Sigmoid colon (tissue), 7 donors: ENCODE data around the gene LTB. TPM values are rescaled to one million over a fixed set of nuclear protein-coding genes. Genes with fewer than 3 reads are reported as not detected.
A peak's percentile ranks its signal among the peaks of the same experiment; 100 is the strongest.

Experiments
- DNase-seq: peaks from one replicate; pipeline ENCODE4 v3.0.0-alpha.2; 2019
- H3K27ac ChIP-seq, 4 donors: fragments of 200-600 bp; sonication (generic); one replicate each; pipeline ENCODE4 v1.5.1; 2016 to 2019; ENCODE audit warnings: mild to moderate bottlenecking in 1 of 4
- H3K27me3 ChIP-seq, 3 donors: fragments of 200-600 bp; sonication (generic); one replicate each; pipeline ENCODE4 v1.5.1; 2019; ENCODE audit warnings: mild to moderate bottlenecking in 1 of 3
- H3K36me3 ChIP-seq, 4 donors: fragments of 200-600 bp; sonication (generic); one replicate each; pipeline ENCODE4 v1.5.1; 2016 to 2019
- H3K4me1 ChIP-seq, 4 donors: fragments of 200-600 bp; sonication (generic); one replicate each; pipeline ENCODE4 v1.5.1; 2017 to 2019
- H3K4me3 ChIP-seq, 4 donors: fragments of 200-600 bp; sonication (generic); one replicate each; pipeline ENCODE4 v1.5.1; 2017 to 2019; ENCODE audit warnings: mild to moderate bottlenecking in 2 of 4, moderate library complexity in 1 of 4
- H3K9me3 ChIP-seq, 4 donors: fragments of 200-600 bp in 3 of 4; sonication (generic) in 3 of 4; one replicate each; pipeline versions ENCODE4 v1.5.1 to v1.6.1; 2013 to 2019
- EP300 ChIP-seq, 4 donors: sonication (generic); formaldehyde crosslinking; IDR thresholded peaks; one replicate each; pipeline ENCODE4 v1.6.1; 2017; ENCODE audit warnings: antibody characterized with exemption in 4 of 4
- POLR2A ChIP-seq, 2 donors: fragments of 450-650 bp; IDR thresholded peaks; one replicate each; pipeline ENCODE4 v1.6.1; 2016; ENCODE audit warnings: antibody characterized with exemption in 2 of 2, mild to moderate bottlenecking in 2 of 2, moderate library complexity in 2 of 2
- POLR2AphosphoS5 ChIP-seq, 4 donors: sonication (generic); formaldehyde crosslinking; IDR thresholded peaks; one replicate each; pipeline ENCODE4 v1.6.1; 2017; ENCODE audit warnings: antibody characterized with exemption in 4 of 4
- WGBS, 2 donors: extraction: QIAGEN DNeasy Blood & Tissue Kit; methylation state at CpG; one replicate each; pipeline ENCODE4 v1.1.7; 2013; 5-methylcytosine and 5-hydroxymethylcytosine counted together
- intact Hi-C: fragments of 100-400 bp; cut with DNase I; formaldehyde crosslinking; loops from one replicate; pipeline ENCODE4 v1.15.1; 2023
- polyA plus RNA-seq, 3 donors: library from polyadenylated mRNA; stranded (reverse); fragments of 200-250 nt; gene quantifications; one replicate each; pipeline ENCODE4 v1.2.3, GENCODE V29; 2013
- total RNA-seq, 4 donors: library from RNA; depleted of rRNA; stranded (reverse); fragments of >200 nt; gene quantifications; one replicate each; pipeline ENCODE4 v1.1.0, GENCODE V29; 2016
- TF ChIP-seq, protein P1 (sequence below), 4 experiments: fragments of 450-650 bp in 3 of 4; fragments of 200-600 bp in 1 of 4; IDR thresholded peaks; one replicate each; pipeline ENCODE4 v1.5.1; 2016 to 2019; ENCODE audit warnings: antibody characterized with exemption in 4 of 4, mild to moderate bottlenecking in 3 of 4, moderate library complexity in 2 of 4
- donor health status: healthy with polysubstance abuse.
- donor health status: Bipolar disorder and iron deficiency.
- donor health status: healthy.

LTB gene
- total and polyA plus RNA-seq, 7 donors: 0.66 to 90.8 (median 1.9) TPM; not detected in 2

DNA sequence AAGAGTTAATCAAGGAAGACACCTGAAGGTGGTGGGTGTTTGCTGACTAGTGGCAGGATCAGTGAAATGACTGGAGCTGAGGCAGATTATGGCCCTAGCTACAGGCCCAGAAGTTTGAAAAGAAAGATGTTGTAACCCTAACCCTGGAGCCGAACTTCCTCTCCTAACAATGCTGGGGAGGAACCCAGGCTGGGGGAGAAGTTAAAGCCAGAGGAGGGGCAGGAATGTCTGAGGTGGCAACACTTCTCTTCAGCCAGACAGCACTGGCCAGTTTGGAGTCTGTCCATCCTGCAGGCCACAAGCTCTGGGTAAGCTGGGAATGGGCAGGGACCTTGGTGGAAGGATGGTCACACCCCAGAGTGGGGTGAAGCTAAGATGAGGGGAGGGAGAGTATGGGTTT, 3.8 kb upstream of the LTB start, which contains the start of gene LST1:
Gene LST1, plus strand, starts transcription at position 270 of the 400 bp plus-strand sequence. CDS start 1,023 bp downstream, outside the sequence.
- H3K27me3 ChIP-seq: peaks cover 0 to 12% (median 5%) of the 10 kb centered on the region in 3 donors
- 41 to 73% methylated on average over 1 of the region's 1 CpG for WGBS, 2 donors
- H3K36me3 ChIP-seq: no peaks in the 10 kb centered on the region

DNA sequence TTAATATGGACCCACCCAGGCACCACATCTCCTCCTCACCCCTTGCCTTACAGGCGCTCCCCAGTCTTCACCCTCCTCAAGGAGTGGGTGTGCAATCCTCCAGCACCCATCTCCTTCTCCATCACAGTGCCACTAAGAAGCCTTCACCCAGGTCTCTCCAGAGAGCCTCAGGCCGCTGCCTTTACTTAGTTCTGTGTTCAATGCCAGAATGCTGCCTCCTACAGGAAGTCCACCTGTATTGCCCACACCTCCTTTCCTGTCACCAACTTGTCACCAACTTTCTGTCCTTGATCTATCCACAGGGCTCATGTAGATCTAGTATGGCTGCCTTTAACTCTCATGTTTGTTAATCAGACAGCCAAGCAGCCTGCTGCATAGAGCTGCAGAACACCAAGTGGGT, 3.3 kb upstream of the LTB start:
- no peak for TF ChIP-seq POLR2AphosphoS5 (IDR thresholded peaks at IDR 0.05)
- peaks cover 0 to 13% (median 12%) of the 10 kb centered on the region in 4 donors for H3K4me1 ChIP-seq
- H3K27me3 ChIP-seq: peaks cover 0 to 12% (median 5%) of the 10 kb centered on the region in 3 donors
- 58 to 63% methylated on average over 2 of the region's 2 CpGs for WGBS, 2 donors
- no peak overlapping the region for H3K27ac ChIP-seq
- no peaks in the 10 kb centered on the region for H3K36me3 ChIP-seq
- H3K9me3 ChIP-seq: no peaks in the 10 kb centered on the region
- intact Hi-C loops: no loop called here
- no peak overlapping the region for H3K4me3 ChIP-seq
- DNase-seq: no peak

More for the DNA sequence above, 3.8 kb upstream of the LTB start, which contains the start of gene LST1:
- H3K4me3 ChIP-seq: peak within 1 kb of the TSS in 1 of 4 donors; percentile 12
- H3K9me3 ChIP-seq: no peaks in the 10 kb centered on the region
- DNase-seq: no peak
- intact Hi-C loops: no loop called here
- H3K4me1 ChIP-seq: peaks cover 0 to 10% (median 9%) of the 10 kb centered on the region in 4 donors
- H3K27ac ChIP-seq: peak within 1 kb of the TSS in 3 of 4 donors; percentile 14 to 20 (median 20)
- TF ChIP-seq POLR2AphosphoS5 (IDR thresholded peaks at IDR 0.05) (no peak), EP300 (IDR thresholded peaks at IDR 0.05) (no peak), POLR2A (IDR thresholded peaks at IDR 0.05) (no peak)
- TF ChIP-seq, protein P1, sequence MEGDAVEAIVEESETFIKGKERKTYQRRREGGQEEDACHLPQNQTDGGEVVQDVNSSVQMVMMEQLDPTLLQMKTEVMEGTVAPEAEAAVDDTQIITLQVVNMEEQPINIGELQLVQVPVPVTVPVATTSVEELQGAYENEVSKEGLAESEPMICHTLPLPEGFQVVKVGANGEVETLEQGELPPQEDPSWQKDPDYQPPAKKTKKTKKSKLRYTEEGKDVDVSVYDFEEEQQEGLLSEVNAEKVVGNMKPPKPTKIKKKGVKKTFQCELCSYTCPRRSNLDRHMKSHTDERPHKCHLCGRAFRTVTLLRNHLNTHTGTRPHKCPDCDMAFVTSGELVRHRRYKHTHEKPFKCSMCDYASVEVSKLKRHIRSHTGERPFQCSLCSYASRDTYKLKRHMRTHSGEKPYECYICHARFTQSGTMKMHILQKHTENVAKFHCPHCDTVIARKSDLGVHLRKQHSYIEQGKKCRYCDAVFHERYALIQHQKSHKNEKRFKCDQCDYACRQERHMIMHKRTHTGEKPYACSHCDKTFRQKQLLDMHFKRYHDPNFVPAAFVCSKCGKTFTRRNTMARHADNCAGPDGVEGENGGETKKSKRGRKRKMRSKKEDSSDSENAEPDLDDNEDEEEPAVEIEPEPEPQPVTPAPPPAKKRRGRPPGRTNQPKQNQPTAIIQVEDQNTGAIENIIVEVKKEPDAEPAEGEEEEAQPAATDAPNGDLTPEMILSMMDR (IDR thresholded peaks at IDR 0.05): no peak

DNA sequence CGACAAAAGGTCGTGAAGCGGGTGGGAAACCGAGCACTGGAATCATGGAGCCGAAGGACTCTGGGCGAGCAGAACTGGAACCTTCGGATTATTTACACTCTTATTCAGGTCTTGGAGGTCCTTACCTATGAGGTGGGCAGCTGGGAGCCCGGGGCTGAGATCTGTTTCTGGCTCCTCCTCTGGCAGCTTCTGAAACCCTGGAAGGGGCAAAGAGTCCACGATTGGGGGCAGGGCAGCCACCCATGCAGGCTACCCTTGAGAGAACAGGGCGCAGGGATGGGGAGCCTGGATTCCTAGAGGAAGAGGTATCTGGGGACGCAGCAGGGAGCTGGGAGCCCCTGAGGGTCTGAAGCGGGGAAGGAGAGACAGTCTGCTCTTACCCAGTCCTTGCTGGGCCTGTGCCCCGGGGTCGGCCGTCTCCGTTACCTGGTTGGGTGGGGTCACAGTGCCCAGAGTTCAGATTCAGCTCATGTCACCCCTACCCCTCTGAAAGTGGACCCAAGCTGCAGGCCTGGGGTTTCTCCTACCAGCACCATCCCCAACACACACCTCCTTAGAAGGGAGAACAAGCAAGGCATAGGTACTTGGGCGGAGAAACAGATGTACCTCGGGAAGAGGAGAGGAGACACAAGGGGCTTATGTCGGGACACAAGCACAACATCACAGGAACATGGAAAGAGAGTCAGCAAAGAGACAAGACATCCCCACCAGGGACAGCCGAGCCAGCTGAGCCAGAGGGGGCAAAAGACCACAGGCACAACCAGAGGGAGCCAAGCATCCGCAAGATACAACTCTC, 592 bp downstream of the LTB start:
- Histone ChIP-seq H3K4me3 (peak overlapping the region; percentile 50 to 85 (median 70)), H3K4me1 (peaks cover 0 to 19% (median 16%) of the 10 kb centered on the region in 4 donors), H3K9me3 (no peaks in the 10 kb centered on the region), H3K27ac (peak overlapping the region; percentile 80 to 87 (median 84)), H3K27me3 (peaks cover 0 to under 1% (median under 1%) of the 10 kb centered on the region in 3 donors), H3K36me3 (no peaks in the 10 kb centered on the region)
- no peak for DNase-seq
- TF ChIP-seq POLR2AphosphoS5 (IDR thresholded peaks at IDR 0.05) (no peak), POLR2A (IDR thresholded peaks at IDR 0.05) (no peak), EP300 (IDR thresholded peaks at IDR 0.05) (no peak)
- TF ChIP-seq, protein P1 (IDR thresholded peaks at IDR 0.05): no peak
- 13 to 23% methylated on average over 21 of the region's 21 CpGs for WGBS, 2 donors
- intact Hi-C loops: loop anchor here (1.0 to 2.0 kb wide), 2 partner anchors 17 to 35 kb away; partner anchors contain the start of genes ATP6V1G2 and NFKBIL1

DNA sequence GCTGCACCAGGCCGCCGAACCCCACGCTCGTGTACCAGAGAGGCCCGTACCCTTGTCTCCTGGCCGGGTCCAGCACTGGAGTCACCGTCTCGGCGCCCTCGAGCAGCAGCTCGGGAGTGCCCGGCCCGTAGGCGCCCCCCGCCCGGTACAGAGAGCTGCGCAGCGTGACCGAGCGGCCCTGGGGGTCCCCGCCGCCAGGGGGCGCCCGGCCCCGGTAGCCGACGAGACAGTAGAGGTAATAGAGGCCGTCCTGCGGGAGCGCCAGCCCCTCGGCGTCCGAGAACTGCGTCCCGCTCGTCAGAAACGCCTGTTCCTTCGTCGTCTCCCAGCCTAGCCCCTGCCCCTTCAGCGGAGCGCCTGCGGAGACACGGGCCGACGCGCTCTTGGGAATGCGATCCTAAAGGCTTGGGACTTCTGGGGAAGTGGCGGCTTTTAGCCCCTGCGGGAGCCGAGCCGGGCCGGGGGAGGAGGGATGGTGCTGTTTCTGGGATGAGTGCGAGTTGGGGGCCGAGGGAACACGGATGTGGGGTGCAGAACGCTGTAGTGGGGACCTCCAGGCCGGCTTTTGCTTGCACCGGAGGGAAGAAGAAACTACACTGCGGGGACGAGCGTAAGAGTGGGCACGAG, 1.3 kb downstream of the LTB start:
- peaks cover 0 to 21% (median 17%) of the 10 kb centered on the region in 4 donors for H3K4me1 ChIP-seq
- no peaks in the 10 kb centered on the region for H3K36me3 ChIP-seq
- H3K9me3 ChIP-seq: no peaks in the 10 kb centered on the region
- 0 to 1% methylated on average over 62 of the region's 62 CpGs for WGBS, 2 donors
- DNase-seq: peak; percentile 94
- H3K27me3 ChIP-seq: no peaks in the 10 kb centered on the region
- TF ChIP-seq POLR2A (IDR thresholded peaks at IDR 0.05) (peak in 1 of 2 donors; percentile 33), POLR2AphosphoS5 (IDR thresholded peaks at IDR 0.05) (peak in 3 of 4 donors; percentile 59 to 76 (median 72)), EP300 (IDR thresholded peaks at IDR 0.05) (no peak)
- TF ChIP-seq, protein P1 (IDR thresholded peaks at IDR 0.05): peak; percentile 86 to 96 (median 90)
- intact Hi-C loops: loop anchor here (1.0 to 2.0 kb wide), 2 partner anchors 17 to 34 kb away; partner anchors contain the start of genes ATP6V1G2 and NFKBIL1
- peak overlapping the region; percentile 50 to 85 (median 70) for H3K4me3 ChIP-seq
- H3K27ac ChIP-seq: peak overlapping the region; percentile 80 to 87 (median 84)

- no peaks in the 10 kb centered on the region for H3K36me3 ChIP-seq
- H3K4me1 ChIP-seq: peaks cover 0 to 21% (median 17%) of the 10 kb centered on the region in 4 donors
- H3K27me3 ChIP-seq: no peaks in the 10 kb centered on the region
- intact Hi-C loops: loop anchor here (2.0 kb wide), 1 partner anchor 34 kb away; the partner anchor contains the start of genes ATP6V1G2 and NFKBIL1
- H3K4me3 ChIP-seq: peak overlapping the region; percentile 50 to 85 (median 70)
- 35 to 53% methylated on average over 11 of the region's 11 CpGs for WGBS, 2 donors
- TF ChIP-seq POLR2AphosphoS5 (IDR thresholded peaks at IDR 0.05): no peak
- TF ChIP-seq, protein P1 (IDR thresholded peaks at IDR 0.05): no peak
- no peak for TF ChIP-seq POLR2A (IDR thresholded peaks at IDR 0.05)
- no peak for TF ChIP-seq EP300 (IDR thresholded peaks at IDR 0.05)
- no peak for DNase-seq
- H3K27ac ChIP-seq: peak overlapping the region; percentile 80 to 87 (median 84)
- H3K9me3 ChIP-seq: no peaks in the 10 kb centered on the region
Measured at GRCh38 chr6:31580438-31580740, 1.8 kb downstream of the LTB start.
